ENCODE results near the gene SGO2. TPM values are rescaled to one million over a fixed set of nuclear protein-coding genes. Genes with fewer than 3 reads are reported as not detected.
"Not testable (repeated sequence)": the region's sequence is repeated elsewhere in the genome, so short reads cannot be mapped to it uniquely, and the experiment has no call there.

SGO2 gene
- total RNA-seq, 2 donors from 2014 or later, result 1.6 to 2.2 TPM

- intact Hi-C loops (cut with DNase I), result no loop called here
- DNase-seq (no peak), ATAC-seq (no peak)
These were observed 62.2 kb downstream of the SGO2 start for GRCh38 chr2:200588076-200588678.

- peak; percentile 41 for DNase-seq
- peak in 1 of 2 donors; percentile 71 for ATAC-seq
- intact Hi-C loops (cut with DNase I), result no loop called here
These were observed 64.1 kb downstream of the SGO2 start for GRCh38 chr2:200590090-200590489.

GRCh38 chr2:200591308-200591707 is 65.3 kb downstream of the SGO2 start:
- intact Hi-C loops (cut with DNase I), result no loop called here
- DNase-seq, result no peak
- no peak for ATAC-seq

GRCh38 chr2:200592406-200593075 is 66.5 kb downstream of the SGO2 start:
- intact Hi-C loops (cut with DNase I), result no loop called here
- DNase-seq (no peak), ATAC-seq (no peak)

DNA sequence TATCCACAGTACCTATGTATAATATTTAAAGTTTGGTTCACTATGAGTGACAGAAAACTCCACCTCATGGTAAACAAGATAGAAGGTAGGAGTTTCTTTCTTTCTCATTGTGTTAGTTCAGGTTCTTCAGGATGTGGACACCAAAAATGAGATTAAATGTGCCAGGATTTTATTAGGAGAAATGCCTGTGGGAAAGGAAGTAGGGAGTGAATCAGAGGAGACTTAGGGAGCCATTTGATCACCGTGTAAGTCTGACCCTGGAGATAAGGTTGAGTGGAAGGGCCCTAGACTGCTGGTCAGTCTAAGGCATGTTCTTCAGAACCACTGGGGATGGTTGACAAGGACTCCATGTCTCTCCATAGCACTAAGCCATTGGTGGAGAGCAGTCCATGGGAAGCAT is 67.9 kb downstream of the SGO2 start:
- intact Hi-C loops (cut with DNase I), result no loop called here
- DNase-seq (no peak), ATAC-seq (no peak)

GRCh38 chr2:200595913-200596312 is 69.9 kb downstream of the SGO2 start:
- DNase-seq (no peak), ATAC-seq (no peak)
- intact Hi-C loops (cut with DNase I), result no loop called here

GRCh38 chr2:200596774-200597570 is 71.0 kb downstream of the SGO2 start:
- ATAC-seq, result no peak
- intact Hi-C loops (cut with DNase I), result no loop called here

DNA sequence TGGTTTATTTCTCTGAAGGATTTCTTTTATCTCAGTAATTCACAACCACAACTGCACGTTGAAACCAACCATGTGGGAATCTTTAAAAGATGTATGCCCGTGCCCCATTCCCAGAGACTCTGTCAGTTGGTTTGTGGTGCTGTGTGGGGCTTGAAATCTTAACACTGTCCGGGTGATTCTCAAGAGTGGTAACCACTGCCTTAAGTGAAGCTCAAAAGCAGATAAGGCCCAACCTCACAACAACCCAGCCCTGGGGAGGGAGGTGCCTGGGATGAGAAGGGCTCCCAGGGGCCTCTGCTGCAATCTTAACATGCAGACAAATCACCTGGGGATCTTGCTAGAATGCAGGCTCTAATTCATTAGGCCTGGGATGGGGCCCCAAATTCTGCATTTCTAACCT is 73.2 kb downstream of the SGO2 start:
- intact Hi-C loops (cut with DNase I), result no loop called here
- ATAC-seq, result no peak
- DNase-seq, result no peak

More at GRCh38 chr2:200596774-200597570, 71.0 kb downstream of the SGO2 start:
- DNase-seq, result no peak

DNA sequence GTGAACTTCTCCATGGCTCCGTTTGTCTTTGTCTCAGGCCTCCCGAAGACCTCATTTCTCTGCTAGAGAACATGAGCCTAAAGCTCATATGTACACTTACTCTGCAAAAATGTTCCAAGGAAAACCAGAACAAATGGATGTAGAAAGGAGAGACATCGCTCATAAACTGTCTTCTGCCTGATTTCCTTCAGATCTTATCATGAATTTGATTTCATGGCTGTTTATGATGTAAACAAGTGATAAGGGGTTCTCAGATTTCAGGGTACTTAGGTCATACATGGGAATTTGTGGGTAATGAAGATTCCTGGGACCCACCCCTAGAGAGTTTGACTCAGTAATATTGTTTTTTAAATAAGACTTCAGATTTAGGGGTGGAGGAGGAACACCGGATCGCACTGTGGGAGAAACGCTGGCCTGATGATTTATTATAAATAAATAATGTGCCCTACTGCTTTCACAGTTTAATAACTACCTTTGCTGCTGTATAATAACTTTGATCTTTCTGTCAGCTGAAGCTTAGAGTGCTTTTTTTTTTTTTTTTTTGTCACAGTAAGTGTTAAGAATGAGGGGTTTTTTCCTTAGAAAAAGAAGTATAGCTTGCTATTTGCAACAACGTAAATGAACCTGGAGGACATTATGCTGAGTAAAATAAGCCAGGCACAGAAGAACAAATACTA is 74.7 kb downstream of the SGO2 start:
- no peak for DNase-seq
- intact Hi-C loops (cut with DNase I), result no loop called here
- no peak for ATAC-seq

DNA sequence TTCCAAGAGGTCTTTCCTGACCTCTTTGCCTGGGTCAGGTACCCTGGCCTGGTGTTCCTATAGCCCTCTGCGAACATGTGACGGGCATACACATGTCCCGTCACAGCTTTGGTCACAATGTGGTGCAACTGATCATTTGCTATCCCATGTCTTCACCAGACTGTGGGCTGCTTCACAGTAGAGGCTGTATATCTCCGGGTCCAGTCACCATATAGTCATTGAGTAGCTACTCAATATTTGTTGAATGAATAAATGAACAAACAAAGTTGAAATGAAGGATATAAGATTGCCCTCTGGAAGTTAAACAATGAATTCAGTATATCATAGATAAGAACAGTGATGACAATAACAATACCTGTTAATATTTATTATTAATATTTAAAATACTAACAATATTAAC is 76.6 kb downstream of the SGO2 start:
- ATAC-seq (no peak), DNase-seq (no peak)
- intact Hi-C loops (cut with DNase I), result no loop called here

DNA sequence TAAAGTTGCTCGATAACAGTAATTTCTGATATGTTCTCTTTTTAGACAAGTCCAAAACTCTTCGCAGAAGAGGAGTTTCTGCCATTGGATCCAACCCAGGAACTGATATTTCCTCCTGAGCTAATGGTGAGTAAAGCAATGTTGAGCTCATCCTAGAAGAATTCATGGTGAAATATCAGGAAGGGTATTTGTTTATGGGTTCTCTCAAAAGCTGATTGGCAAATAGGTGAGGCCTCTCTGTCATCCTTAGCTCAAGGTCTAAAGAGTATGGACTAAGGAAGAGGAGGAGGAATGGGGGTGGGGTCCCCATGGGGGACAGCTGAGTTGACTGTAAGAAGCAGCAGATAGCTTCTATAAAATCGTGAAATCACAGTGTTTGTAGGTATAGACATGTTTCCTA is 78.0 kb downstream of the SGO2 start:
- intact Hi-C loops (cut with DNase I), result no loop called here
- ATAC-seq, result peak in 1 of 2 donors; percentile 83
- DNase-seq, result no peak

DNA sequence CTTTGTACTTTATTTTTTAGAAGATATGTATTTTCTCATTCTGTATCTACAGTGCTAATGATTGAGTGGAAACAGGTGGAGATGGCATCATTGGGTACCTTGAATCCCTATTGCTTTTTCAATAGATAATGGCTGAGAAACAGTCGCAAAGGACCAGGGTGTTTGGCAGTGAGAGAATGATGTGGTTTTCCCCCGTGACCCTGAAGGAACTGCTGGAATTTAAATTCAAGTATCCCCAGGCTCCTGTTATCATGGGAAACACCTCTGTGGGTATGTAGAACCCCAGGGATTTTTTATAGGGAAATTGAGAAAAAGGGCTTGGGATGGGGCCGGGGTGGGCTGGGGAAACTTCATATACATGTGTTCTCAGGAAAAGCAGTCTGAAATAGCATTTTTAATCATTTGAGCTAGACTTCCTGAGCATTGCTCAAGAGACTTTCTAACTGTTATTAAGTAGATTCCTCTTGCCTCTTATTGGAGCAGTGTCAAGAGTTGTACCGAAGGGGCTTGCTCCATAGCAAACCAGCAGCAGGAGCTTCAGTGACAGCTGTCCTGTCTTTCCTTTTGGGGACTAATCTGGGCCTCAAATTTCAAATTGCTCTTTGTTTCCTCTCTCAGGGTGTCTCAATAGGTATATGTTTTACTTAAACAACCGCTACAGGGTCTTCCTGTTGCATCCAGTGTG is 78.7 kb downstream of the SGO2 start:
- ATAC-seq (no peak), DNase-seq (no peak)
- intact Hi-C loops (cut with DNase I), result no loop called here

DNA sequence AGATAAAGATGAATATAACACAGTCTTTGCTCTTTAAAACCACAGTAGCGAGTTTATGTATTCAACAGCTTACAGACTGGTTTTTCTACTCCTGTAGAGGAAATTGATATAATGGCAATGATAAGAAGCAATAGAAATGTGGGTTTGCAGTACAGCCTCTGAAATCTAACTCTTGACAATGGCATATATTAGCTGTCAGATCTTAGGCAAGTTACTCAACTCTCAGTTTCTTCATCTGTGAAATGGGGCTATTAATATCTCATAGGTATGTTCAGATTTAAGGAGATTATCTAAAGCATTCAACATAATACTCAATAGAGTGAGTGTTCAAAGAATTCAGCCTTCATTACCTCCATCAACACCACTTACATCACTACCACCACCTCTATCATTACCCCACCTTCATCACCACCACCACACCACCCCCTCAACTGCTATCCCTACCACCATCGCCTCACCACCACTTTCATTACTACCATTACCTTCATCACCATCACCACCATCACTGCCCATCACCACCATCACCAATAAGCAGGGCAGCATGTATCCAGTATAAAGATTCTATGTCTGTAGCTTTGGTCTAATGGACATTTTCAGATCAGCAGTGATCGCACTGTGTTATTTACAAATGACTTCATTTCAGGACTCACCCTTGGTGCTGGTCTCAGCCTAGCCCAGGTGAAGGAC is 82.5 kb downstream of the SGO2 start:
- no peak for ATAC-seq
- no peak for DNase-seq
- intact Hi-C loops (cut with DNase I), result no loop called here

DNA sequence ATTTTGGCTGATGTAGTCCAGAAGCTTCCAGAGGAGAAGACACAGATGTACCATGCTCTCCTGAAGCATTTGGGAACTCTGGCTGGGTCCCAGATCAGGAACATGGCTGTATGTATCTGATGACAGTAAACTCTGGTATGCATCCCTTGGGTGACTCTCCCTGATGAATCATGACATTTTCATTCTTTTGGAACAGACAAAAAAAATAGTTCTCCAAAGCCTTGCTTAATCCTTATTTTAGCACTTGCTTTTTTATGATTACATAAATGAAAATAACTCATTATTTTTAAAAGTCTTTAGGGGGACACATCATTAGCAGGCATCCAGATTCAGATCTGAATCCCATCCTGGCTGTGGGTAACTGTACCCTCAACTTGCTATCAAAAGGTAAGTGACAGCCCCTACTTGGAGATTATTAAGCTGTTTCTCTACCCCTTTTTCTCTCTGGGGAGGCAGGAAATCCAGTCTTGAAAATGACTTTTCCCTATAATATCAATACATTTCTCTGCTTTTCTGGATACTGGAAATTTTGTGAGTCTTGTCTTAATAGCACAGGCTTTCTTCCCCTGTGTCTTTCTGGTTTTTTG is 83.1 kb downstream of the SGO2 start:
- peak; percentile 25 for DNase-seq
- peak in 1 of 2 donors; percentile 79 for ATAC-seq
- intact Hi-C loops (cut with DNase I), result no loop called here

- ATAC-seq, DNase-seq: not testable (repeated sequence)
- intact Hi-C loops (cut with DNase I), result loop anchor here in 1 of 2 donors (10.0 kb wide), 1 partner anchor 55 kb away; no protein-coding TSS in a partner anchor
These were observed 84.2 kb downstream of the SGO2 start for GRCh38 chr2:200610217-200610616.

DNA sequence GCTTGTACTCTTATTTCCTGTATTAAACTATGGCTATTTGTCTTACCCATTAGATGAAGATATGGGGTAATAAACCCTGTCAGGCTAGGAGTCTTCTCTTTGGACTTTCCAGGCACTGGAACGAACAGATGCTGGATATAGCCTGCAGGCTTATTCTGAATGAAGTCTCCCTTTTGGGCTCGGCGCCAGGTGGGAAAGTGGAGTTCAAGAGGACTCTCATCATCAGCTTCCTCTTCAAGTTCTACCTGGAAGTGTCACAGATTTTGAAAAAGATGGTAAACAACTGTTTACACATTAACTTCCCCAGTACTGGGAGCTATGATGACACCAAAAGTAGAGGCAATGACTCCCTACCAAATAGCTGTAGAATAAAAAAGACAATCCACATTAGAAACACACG is 87.7 kb downstream of the SGO2 start:
- intact Hi-C loops (cut with DNase I), result loop anchor here in 1 of 2 donors (10.0 kb wide), 1 partner anchor 59 kb away; no protein-coding TSS in a partner anchor
- DNase-seq (no peak), ATAC-seq (no peak)

GRCh38 chr2:200614249-200614648 is 88.2 kb downstream of the SGO2 start:
- intact Hi-C loops (cut with DNase I), result loop anchor here in 1 of 2 donors (10.0 kb wide), 1 partner anchor 59 kb away; no protein-coding TSS in a partner anchor
- ATAC-seq (no peak), DNase-seq (no peak)

GRCh38 chr2:200615247-200615646 is 89.2 kb downstream of the SGO2 start:
- ATAC-seq, result peak in 1 of 2 donors; percentile 26
- intact Hi-C loops (cut with DNase I), result loop anchor here in 1 of 2 donors (10.0 kb wide), 1 partner anchor 60 kb away; no protein-coding TSS in a partner anchor
- no peak for DNase-seq
